HG03175 (cell line): Measurements from ENCODE around the gene TMEM52.
"Not testable (repeated sequence)": the region's sequence is repeated elsewhere in the genome, so short reads cannot be mapped to it uniquely, and the experiment has no call there.

Experiments
- ATAC-seq: cut with Tn5 transposase; IDR thresholded peaks from one replicate; pipeline ENCODE4 v1.9.1; 2021; ENCODE audit warnings: mild to moderate bottlenecking, moderate library complexity; ENCODE audit not compliant: unreplicated experiment

The TMEM52 gene

GRCh38 chr1:1947493-1947892 lies 28.4 kb upstream of the TMEM52 start:
- no peak for ATAC-seq

- ATAC-seq = no peak
Observed at GRCh38 chr1:1946540-1946939, 27.5 kb upstream of the TMEM52 start.

- ATAC-seq = no peak
Observed at GRCh38 chr1:1945782-1946393, 26.8 kb upstream of the TMEM52 start.

- ATAC-seq = no peak
Observed at GRCh38 chr1:1943834-1944570, 24.9 kb upstream of the TMEM52 start.

GRCh38 chr1:1942753-1943656 lies 23.9 kb upstream of the TMEM52 start:
- no peak for ATAC-seq

GRCh38 chr1:1941868-1942752 lies 23.0 kb upstream of the TMEM52 start:
- ATAC-seq = no peak

GRCh38 chr1:1941211-1941841 lies 22.2 kb upstream of the TMEM52 start:
- no peak for ATAC-seq

GRCh38 chr1:1940123-1940425 lies 21.0 kb upstream of the TMEM52 start:
- no peak for ATAC-seq

GRCh38 chr1:1939296-1940122 lies 20.4 kb upstream of the TMEM52 start:
- ATAC-seq = no peak

- ATAC-seq = no peak
Observed at GRCh38 chr1:1938613-1939295, 19.7 kb upstream of the TMEM52 start.

GRCh38 chr1:1938276-1938573 lies 19.1 kb upstream of the TMEM52 start:
- no peak for ATAC-seq

- ATAC-seq = no peak
Observed at GRCh38 chr1:1937549-1938275, 18.6 kb upstream of the TMEM52 start.

- no peak for ATAC-seq
Observed at GRCh38 chr1:1937061-1937460, 18.0 kb upstream of the TMEM52 start.

- ATAC-seq = not testable (repeated sequence)
Observed at GRCh38 chr1:1934848-1935247, 15.8 kb upstream of the TMEM52 start.

- no peak for ATAC-seq
Observed at GRCh38 chr1:1929639-1930545, 10.8 kb upstream of the TMEM52 start.

GRCh38 chr1:1929102-1929638 lies 10.1 kb upstream of the TMEM52 start:
- no peak for ATAC-seq
